GDM1 (cell line): ENCODE data around the gene CHD6.

ENCODE experiments used
- DNase-seq: peaks from one replicate; lab custom pipeline; 2025; lab: John Stamatoyannopoulos, UW

The CHD6 gene, protein sequence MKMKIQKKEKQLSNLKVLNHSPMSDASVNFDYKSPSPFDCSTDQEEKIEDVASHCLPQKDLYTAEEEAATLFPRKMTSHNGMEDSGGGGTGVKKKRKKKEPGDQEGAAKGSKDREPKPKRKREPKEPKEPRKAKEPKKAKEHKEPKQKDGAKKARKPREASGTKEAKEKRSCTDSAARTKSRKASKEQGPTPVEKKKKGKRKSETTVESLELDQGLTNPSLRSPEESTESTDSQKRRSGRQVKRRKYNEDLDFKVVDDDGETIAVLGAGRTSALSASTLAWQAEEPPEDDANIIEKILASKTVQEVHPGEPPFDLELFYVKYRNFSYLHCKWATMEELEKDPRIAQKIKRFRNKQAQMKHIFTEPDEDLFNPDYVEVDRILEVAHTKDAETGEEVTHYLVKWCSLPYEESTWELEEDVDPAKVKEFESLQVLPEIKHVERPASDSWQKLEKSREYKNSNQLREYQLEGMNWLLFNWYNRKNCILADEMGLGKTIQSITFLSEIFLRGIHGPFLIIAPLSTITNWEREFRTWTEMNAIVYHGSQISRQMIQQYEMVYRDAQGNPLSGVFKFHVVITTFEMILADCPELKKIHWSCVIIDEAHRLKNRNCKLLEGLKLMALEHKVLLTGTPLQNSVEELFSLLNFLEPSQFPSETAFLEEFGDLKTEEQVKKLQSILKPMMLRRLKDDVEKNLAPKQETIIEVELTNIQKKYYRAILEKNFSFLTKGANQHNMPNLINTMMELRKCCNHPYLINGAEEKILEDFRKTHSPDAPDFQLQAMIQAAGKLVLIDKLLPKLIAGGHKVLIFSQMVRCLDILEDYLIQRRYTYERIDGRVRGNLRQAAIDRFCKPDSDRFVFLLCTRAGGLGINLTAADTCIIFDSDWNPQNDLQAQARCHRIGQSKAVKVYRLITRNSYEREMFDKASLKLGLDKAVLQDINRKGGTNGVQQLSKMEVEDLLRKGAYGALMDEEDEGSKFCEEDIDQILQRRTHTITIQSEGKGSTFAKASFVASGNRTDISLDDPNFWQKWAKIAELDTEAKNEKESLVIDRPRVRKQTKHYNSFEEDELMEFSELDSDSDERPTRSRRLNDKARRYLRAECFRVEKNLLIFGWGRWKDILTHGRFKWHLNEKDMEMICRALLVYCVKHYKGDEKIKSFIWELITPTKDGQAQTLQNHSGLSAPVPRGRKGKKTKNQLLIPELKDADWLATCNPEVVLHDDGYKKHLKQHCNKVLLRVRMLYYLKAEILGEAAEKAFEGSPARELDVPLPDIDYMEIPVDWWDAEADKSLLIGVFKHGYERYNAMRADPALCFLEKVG (N-terminal part only)

DNA sequence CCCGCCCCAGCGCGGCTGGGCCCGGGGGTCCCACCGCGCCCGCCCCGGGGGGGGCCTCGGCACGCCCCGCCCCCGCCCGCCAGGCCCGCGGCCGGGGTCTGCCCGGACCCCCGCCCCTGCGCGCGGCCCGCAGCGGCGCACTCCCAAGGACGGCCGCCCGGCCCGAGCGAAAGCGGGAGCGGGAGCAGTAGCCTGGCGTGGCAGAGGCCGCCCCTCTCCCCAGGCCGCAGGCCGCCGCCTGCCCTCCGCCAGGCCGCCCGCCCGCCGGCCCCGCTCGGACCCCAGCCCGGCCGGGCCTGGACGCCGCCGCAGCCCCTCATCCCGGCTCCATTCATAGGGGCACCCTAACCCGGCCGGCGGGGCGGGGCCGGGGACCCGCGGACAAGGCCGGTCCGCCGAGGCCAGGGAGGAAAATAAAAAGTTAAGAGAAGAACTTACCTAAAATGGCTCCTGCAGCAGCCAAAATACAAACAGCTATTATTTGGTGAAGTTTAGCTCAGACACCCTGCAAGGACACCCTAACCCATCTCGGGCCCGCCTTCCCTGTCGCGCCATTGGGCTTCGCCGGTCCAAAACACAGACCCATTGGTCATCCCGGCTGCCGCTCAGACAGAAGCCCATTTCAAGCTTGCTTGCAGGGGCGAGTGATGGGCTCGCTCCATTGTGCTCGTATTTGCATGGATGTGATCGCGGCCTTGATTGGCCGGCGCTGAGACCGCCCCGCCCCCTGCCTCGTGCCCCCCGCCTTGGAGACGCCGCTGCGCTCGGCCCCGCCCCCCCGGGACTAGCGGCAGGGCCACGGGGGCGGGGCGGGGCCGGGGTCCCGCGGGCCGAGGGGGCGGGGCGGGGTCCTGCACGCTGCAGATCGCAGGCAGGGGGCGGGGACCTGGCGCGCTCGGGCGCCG lies at the start of gene CHD6:
Gene CHD6, minus strand, starts transcription at position 476 of the 905 bp plus-strand sequence. CDS start 67,040 bp downstream, outside the sequence.
- peak; percentile 99 for DNase-seq

DNA sequence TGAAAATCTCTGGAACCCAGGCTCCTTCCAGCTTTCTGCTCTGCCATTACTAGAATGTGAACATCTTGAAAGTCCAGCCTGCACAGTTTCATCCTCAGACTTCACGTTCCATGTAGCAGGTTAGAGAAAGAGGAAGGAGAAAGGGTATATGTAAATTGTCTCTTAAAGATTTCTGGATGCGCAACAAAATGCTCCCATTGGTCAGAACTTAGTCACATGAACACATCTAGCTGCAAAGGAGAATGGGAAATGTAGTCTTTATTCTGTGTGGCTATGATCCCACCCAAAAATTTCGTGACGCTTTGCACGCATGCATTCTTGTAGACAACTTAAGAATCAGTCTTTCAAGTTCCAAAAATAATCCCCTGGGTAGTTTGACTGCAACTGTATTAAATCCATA lies 46.4 kb upstream of the CHD6 start:
- DNase-seq = no peak

DNA sequence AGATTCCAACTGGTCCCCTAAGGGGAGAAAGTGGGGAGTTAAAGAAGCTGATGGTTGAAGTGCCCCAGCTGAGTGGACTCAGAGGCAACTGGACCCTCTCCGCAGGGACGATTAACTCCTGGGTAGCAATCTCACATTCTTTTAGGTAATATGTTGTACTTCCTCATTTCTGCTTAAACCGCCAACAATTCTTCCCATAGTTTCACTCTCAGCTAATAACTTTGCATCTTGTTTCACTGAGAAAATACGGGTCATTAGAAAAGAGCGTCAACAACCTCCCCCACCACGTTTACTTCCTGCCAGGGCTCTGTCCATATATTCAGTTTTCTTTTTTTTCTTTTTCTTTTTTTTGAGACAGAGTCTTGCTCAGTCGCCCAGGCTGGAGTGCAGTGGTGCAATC lies 39.5 kb upstream of the CHD6 start:
- DNase-seq = no peak

DNA sequence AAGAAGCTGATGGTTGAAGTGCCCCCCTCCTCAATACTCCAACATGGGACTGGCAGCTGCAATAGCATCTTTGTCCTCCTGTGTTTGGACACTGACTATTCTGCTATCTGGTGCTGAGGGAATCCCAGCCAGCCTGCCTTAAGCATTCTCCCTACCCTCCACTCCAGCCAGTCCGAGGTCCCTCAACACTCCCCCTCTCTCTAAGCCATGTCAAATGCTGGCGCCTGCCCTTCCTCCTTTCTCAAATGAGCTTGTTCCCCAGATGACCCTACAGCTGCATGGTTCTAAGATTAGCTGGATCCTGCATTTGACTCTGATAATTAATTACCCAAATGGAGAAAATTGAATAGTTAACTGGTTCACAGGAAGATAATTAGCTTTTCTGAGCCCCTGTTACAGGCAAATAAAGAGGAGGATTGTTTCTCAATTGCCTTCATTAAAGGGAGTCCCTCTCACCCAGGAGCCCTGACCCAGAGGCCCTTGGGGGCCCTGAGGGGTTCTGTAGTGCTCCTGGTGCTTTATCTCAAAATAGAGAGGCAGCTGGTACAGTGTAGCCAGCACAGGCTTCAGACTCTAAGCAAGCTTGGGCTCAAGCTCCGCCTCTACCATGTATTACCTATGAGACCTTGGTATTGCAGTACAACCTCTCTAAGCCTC lies 37.9 kb upstream of the CHD6 start:
- DNase-seq = no peak

DNA sequence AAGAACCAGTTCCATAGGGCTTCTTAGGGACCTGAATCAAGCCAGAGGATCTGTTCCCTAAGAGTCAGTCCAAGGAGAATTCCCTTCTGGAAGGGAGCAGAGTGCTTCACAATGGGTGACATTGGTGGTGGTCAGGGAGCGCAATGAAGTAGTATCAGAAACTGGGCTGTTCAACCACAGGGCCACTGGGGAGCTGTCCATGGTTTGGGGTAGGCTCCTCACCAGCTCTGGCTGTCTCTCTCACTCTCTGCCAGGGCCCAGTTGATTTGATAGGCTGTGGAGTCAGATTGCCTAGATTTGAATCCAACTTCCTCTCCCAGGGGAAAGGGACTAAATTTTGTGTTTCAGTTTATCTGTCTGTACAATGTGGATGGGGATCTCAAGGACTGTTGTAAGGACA lies 36.7 kb upstream of the CHD6 start:
- DNase-seq = no peak

DNA sequence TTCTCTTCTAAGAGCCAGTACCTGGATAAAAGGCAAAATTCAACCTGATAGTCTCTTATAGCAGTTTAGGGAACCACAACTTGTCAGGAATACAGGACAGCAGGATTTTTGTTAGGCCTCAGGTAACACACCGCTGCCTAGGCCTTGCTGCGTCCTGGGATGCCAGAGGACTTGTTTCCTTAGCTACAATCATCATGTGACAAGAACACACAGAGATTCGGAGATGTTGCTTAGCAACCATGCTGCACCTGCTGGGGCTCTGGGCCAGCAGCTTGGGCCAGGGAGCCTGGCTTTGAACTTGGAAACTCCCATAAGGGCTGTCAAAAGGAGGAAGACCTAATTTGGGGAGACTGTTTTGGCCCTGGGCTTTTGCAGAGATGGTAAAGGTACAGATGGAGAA lies 36.1 kb upstream of the CHD6 start:
- DNase-seq = no peak

DNA sequence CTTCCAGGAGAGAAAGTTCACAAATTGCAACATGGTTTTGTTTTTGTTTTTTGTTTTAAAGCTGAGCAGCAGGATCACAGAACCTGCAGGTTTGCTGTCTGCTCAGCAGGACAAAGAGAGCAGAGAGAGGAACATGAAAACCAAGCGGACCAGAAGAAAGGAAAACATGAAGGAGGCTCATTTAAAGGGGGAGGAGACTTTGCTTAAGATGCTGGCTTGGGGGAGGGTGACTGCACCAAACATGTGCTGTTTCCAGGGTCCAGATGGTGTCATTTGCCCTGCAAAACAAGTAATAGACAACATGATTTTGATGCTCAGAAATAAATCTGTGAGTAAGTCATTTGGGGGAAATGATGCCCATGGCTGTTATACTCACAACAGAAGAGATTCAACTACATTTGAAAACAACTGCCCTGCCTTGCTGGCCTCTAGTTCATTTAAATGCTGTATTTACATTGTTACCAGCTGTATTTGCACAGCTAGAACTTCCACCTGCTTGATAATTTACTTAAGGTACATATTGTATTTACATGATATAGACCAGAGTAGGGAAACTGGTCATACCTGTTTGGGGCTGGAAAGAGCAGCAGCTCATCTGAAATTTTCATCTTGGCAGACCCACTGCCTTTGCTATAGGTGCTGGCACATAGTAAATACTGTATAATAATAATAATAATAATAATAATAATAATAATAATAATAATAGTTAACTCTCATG lies 32.2 kb upstream of the CHD6 start:
- DNase-seq = no peak

DNA sequence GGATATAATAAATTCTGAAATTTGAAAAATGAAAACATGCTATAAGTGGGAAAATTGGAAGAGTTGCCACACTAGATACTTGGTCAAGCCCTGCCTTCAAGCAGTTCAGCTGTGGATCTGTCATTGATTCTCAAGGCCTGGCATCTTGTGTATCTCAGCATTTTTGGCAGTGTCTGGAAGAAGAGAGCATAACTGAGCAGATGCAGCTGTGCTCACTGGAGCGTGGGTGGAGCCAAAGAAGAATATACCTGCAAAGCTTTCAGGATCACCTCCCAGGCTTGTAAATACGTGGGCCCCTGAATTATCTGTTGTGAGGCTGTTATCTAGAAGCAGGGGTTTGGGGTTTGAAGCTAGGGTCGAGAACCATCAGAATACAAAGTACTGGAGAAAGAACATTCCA lies 31.3 kb upstream of the CHD6 start:
- no peak for DNase-seq

DNA sequence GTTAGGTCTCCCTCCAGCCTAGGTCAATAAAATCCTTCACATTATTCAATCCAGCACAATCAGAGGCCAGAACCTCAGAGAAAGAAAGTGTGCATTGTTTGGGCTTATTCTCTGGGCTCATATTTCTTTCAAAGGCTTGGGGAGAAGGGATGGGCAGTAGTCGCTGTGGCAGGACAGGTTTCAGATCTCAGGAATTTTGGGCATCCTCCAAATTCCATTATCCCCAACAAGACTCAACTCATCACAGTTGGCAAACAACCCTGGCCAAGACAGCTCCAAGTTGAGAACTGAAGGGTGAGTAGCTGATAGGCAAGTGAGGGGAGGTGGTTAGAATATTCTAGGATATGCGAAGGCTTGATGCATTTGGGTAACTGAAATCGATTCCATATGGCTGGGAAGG lies 27.2 kb upstream of the CHD6 start:
- DNase-seq = no peak

DNA sequence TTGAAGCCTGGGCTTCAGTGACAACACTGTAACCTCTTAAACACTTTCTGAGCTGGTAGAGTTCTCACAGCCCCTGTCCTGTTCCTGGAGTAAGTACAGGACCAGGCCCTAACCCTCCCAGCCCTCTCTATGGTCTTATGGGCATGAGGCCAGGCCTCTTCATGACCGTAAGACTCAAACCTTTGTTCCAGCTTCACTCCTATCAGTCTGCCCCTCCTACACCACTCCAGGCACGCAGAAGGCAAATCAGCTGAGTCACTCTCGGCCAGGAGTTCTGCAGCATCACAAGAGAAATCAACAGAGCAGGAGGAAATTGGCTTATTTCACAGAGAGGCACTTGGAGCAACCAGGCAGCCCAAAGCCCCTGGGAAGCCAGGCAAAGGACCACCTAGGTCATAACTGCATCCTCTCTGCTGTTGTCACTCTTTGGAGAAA lies 25.3 kb upstream of the CHD6 start:
- DNase-seq = peak; percentile 8

DNA sequence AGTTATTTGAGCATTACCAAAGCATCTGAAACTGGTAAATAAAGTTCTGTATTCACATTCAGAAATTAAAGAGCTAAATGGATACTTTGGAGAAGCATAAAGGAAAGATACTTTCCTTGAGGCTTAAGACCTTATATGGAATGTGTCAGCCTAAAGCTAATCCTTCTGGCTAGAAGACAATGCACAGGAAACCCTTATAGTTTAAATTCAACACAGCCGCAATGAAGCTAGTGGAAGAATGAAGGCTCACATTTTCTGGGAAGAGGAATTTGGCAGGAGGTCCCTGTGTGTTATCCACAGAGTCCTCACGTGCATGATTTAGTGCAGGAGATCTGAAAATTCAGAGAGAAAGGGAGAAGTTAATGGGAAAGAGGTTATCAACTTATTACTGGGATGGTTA lies 21.5 kb upstream of the CHD6 start:
- DNase-seq = no peak

DNA sequence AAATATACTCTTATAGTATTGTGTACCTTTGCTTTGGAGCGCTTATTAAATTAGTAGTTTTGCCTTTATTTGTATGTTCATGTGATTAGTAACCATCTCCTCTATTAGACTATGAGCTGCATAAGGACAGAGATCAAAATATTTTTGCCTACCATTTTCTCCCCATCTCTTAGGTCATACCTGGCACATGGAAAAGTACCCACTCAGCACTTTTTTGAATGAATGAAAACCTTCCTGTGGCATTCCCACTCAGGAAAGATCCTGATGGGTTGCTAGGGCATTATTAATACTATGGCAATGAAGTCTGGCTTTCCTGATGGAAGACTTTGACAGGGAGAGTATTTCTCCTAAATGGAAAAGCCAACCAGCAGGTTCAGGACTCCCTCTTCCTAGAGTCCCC lies 20.3 kb upstream of the CHD6 start:
- DNase-seq = no peak

DNA sequence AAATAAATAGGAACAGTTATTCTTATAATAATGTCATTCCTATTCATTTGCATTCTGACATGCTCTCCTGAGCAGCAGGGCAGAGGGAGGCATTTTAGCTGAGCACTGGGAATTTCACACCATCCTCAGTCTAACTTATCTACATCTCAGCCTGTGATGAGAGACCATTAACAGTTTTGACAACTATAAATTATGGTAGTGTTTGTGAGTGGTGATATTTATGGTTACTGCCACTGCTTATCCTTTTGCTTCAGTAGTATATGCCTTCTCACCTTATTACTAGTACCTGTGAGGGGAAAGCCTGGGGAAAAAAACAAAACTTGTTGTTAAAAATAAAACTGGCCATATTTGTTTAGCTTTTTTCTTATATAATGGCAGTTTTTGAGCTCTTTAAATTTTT lies 17.0 kb upstream of the CHD6 start:
- no peak for DNase-seq

DNA sequence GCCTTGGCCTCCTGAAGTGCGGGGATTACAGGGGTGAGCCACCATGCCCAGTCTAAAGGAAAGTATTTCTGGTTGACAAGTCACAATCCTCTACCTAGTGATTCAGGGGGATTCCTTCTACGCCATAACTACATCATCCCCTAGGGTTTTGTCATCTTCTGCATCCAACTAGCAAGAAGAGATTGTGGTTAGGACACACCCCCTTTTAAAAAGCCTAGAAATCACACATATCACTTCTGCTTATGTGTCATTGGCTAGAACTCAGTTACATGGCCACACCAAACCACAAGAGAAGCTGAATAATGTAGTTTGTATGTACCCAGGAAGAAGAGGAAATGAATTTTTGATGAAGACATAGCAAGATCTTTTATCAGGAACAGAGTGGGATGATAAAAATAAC lies 14.7 kb upstream of the CHD6 start:
- DNase-seq = no peak

DNA sequence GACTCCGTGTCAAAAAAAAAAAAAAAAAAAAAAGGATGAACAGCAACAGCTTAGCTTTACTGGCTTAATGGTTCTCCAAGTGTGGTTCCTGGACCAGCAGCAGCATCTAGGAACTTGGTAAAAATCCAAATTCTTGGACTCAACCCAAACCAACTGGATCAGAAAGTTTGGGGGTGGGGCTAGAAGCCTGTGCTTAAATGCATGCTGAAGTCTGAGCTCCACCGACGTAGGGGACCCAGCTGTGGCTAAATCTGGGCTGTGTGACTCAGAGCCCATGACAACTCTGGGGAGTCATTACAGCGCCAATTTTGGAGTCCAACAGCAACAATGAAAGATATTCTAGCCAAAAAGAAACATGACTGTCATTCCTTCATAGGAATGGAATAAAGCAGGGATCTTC lies 13.6 kb upstream of the CHD6 start:
- DNase-seq = no peak

DNA sequence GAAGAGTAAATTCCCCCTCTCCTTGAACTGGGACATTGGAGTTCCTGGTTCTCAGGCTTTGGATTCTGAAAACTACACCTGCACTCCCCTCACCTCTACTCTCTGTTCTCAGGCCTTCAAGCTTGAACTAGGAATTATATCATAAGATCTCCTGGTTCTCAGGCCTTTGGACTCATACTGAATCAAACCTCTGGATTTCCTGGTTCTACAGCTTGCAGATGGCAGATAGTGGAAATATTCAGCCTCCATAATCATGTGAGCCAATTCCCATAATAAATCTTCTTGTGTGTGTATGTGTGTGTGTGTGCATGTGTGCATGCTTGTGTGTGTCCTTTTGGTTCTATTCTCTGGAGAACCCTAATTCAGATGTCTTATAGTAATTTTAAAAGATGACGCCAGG lies 12.7 kb upstream of the CHD6 start:
- no peak for DNase-seq

DNA sequence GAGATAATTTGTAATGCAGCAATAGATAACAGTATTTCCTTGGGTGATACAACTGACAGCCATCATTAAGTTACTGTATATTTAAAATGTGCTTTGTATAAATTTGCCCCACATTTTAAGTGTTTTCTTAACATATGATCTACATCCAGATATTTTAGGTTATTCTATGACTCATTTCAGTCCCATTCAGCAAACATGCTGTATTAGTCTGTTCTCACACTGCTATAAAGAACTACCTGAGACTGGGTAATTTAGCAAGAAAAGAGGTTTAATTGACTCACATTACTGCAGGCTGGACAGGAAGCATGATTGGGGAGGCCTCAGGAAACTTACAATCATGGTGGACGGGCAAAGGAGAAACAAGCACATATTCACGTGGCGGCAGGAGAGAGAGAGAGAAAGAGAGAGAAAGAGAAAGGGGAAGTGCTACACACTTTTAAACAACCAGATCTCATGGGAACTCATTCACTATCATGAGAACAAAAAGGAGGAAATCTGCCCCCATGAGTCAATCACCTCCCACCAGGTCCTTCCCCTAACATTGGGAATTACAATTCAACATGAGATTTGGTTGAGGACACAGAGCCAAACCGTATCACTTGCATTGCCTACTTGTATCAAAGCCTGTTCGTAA lies 9.6 kb upstream of the CHD6 start:
- DNase-seq = no peak

DNA sequence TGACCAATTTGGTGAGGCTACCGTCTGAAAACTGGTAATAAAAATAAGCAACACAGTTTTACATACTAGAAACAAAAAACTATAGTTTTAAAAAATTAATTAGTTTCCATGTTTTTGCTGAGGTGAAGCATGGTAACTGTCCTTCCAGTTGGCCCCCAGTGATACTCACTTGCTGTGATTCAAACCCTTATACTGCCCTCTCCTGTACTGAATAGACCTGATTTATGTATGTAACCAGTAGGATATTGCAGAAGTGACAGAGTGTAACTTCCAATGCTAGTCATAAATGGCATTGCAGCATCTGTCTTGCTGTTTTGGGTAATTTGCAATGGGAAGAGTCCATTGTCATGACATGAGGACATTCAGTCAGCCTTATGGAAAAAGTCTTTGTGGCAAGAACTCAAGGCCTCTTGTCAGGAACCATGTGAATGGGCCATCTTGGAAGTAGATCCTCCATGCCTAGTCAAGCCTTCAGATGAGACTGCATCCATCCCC lies 8.9 kb upstream of the CHD6 start:
- DNase-seq = no peak

DNA sequence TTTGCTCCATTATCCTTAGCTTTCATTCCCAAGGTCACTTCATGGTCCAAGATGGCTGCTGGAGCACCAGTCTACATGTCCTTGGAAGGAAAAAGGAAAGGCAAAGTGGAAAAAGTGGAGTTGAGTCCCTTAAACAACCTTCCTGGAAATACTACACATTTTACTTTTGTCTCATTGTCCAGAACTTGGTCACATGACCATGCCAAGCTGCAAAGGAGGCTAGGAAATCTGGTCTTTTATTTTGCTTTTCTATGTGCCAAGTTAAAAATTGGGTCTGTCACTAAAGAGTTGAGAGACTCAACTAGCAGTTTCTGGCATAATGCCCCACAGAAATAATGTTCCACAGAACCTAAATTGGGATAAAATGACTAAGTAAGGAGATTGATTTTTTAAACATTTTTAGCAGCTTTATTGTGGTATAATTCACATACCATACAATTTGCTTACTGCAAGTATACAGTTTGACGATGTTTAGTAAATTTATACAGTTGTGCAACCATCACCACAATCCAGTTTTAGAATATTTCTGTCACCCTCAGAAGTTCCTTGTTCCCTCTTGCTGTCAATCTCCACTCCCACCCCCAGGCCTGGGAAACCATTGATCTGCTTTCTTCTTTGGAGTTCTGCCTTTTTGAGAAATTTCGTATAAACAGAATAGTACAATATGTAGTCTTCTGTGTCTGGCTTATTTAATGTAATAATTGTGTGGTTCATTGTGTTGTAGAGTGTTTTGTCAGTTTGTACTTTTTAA lies 5.6 kb upstream of the CHD6 start:
- DNase-seq = no peak
